Coronary artery (tissue), 2 donors: ENCODE data around the gene ZP1.

ENCODE experiments used
- DNase-seq: peaks from one replicate; pipeline ENCODE4 v3.0.0-alpha.2; 2017; ENCODE audit warnings: low spot score
- H3K27ac ChIP-seq, 2 donors: fragments of 200-600 bp; sonication (generic); one replicate each; pipeline ENCODE4 v1.5.1; 2016 to 2019
- H3K4me3 ChIP-seq: fragments of 200-600 bp; sonication (generic); 2 replicates; pipeline ENCODE4 v1.5.1; 2016; ENCODE audit warnings: mild to moderate bottlenecking, moderate library complexity
- TF ChIP-seq, protein P1 (sequence below): fragments of 200-600 bp; sonication (generic); IDR thresholded peaks from one replicate; pipeline ENCODE4 v1.5.1; 2019; ENCODE audit warnings: antibody characterized with exemption

Gene ZP1

DNA sequence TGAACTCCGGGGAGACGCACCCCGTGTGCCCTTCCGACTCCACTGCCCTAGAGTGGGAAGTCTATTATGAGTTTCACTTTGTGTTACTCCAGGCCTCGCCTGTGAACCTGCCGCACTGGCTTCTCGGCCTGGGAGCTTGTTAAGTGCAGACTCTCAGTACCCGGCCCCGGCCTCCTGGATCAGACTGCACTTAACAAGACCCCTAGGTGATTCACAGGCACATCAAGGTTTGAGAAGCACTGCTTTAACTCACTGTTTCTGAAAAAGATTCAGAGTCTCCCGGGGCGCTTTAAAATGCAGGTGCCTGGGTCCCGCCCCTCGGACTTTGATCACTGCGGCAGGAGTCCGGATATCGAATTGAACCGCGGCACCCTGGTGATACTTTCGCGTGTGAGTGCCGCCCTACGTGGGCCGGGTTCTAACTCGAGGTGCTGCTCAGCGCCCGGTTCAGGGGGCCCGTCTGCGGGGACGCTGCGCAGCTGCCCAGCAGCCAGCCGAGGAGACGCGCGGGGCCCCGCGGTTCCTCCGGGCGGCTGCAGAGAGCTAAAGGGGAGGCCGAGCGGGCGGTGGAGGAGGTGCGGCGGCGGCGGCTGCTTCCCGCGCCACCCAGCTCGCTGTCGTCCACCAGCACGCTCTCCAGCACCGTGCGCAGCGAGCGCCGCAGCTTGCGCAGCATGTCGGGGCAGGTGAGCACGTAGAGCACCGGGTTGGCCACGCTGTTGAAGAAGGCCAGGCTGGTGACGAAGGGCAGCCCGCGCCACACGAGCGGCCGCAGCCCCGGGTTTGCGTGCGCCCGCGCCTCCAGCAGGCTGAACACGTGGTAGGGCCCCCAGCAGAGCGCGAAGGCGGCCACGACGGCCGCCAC lies 15.0 kb upstream of the ZP1 start:
- TF ChIP-seq, protein P1, sequence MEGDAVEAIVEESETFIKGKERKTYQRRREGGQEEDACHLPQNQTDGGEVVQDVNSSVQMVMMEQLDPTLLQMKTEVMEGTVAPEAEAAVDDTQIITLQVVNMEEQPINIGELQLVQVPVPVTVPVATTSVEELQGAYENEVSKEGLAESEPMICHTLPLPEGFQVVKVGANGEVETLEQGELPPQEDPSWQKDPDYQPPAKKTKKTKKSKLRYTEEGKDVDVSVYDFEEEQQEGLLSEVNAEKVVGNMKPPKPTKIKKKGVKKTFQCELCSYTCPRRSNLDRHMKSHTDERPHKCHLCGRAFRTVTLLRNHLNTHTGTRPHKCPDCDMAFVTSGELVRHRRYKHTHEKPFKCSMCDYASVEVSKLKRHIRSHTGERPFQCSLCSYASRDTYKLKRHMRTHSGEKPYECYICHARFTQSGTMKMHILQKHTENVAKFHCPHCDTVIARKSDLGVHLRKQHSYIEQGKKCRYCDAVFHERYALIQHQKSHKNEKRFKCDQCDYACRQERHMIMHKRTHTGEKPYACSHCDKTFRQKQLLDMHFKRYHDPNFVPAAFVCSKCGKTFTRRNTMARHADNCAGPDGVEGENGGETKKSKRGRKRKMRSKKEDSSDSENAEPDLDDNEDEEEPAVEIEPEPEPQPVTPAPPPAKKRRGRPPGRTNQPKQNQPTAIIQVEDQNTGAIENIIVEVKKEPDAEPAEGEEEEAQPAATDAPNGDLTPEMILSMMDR: no peak
- no peak overlapping the region for H3K4me3 ChIP-seq
- no peak overlapping the region for H3K27ac ChIP-seq

DNA sequence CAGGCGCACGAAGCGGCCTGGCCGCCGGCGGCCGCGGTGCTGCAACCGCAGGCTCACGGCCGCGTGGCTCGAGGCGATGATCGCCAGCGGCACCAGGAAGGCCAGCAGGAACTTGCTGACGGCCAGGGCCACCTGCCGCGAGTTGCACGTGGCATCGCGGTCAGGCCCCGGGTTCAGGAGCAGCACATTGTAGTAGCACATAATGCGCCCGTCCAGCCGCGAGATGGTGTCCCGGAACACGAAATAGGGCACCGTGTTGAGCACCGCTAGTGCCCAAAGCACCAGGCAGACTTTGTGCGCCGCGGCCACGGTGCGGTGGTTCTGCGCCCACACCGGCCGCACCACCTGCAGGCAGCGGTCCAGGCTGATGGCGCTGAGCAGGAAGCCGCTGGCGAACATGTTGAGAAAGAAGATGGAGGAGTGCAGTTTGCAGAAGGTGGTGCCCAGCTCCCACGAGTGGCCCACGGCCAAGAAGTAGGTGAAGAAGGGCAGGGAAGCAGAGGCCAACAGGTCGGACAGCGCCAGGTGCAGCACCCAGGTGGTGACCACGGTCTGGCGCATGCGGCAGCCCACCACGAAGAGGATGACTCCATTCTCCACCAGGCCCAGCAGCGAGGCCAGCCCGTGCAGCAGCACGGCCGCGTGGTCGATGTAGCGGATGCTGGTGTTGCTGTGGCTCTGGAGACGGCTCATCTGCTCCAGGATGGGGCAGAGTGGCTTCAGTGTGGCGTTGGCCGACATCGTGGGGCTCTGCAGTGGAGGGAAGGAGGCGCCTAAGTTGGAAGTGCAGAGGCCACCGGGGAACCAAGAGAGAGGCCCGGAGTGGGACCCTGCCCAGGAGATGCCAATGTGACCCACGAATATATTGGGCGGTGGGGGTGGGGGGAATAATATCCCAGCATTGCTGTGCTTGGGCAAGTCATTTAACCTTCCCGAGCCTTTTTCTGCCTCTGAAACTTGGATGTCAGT lies 14.1 kb upstream of the ZP1 start:
- TF ChIP-seq, protein P1: no peak
- H3K4me3 ChIP-seq: no peak overlapping the region
- DNase-seq: no peak
- H3K27ac ChIP-seq: no peak overlapping the region

More for the DNA sequence above, 15.0 kb upstream of the ZP1 start:
- no peak for DNase-seq

DNA sequence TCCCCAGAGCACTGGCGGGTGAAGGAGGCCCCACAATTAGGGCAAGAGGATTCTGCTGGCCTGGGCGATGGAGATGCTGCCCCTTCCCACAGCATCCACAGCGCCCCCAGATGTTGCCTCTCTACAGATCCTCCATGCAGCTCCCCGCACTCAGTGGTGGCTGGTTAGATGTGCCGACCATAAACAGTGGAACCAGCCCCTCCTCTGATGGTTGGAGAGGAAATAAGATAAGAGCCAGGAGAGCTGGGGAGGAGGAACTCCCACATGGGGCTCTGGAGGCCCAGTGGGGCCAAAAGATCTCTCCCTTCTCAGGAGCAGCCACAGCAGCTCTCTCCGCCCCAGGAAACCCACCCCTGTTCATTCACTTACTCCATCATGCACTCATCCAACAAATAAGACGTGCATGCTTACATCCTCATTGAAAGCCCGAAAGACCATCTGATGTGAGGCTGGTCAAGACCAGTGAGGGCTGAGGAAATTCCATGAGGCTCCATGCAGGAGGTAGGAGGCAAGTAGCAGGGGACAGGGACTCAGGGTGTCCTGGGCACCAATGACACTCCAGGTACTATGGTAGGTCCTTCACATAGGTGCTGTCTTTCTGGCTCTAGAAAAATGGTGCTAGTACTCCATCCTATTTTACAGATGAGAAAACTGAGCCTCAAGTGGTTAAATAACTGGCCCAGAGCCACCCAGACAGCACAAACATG lies 13.0 kb upstream of the ZP1 start:
- DNase-seq: no peak
- no peak overlapping the region for H3K27ac ChIP-seq
- TF ChIP-seq, protein P1: no peak
- no peak overlapping the region for H3K4me3 ChIP-seq

DNA sequence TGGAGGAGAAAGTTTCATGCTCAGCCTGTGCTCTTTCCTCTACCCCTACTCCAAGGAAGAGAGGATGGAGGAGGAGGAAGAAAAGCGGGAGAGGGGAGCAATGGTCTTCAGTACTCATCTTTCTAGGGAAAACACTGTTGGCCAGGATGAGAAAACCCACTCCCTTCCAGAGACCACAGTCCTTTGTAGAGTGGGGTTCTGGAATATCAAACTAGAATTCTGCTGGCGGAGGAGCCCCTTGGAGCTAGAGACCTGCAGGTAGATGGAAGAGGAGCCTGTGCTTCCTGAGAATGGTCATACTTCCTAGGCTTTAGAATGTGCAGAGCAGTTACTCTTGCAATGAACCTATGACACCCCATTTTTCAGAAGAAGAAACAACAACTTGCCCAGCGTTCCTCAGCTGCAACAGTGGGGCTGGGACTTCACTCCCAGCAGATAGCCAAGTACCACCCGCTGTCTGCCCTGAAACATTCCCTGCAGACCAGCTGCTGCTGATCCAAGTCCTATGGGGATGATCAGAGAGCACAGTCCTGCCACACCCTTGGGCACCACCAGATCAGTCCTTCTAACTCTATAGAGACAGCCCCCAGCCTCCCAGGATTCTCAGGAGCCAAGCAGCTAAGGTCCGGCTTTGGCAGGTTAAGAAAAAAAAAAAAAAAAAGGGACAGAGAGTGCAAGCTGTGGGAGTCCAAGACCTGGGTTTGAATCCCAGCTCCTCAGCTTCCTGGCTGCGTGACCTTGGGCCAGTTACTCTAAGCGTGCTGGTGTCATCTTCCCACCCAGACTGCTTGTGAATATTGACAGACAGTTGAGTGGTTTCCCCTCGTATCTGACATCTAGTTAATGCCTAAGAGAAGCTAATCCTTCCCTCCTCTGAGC lies 12.3 kb upstream of the ZP1 start:
- no peak overlapping the region for H3K27ac ChIP-seq
- DNase-seq: no peak
- H3K4me3 ChIP-seq: no peak overlapping the region
- TF ChIP-seq, protein P1: no peak

DNA sequence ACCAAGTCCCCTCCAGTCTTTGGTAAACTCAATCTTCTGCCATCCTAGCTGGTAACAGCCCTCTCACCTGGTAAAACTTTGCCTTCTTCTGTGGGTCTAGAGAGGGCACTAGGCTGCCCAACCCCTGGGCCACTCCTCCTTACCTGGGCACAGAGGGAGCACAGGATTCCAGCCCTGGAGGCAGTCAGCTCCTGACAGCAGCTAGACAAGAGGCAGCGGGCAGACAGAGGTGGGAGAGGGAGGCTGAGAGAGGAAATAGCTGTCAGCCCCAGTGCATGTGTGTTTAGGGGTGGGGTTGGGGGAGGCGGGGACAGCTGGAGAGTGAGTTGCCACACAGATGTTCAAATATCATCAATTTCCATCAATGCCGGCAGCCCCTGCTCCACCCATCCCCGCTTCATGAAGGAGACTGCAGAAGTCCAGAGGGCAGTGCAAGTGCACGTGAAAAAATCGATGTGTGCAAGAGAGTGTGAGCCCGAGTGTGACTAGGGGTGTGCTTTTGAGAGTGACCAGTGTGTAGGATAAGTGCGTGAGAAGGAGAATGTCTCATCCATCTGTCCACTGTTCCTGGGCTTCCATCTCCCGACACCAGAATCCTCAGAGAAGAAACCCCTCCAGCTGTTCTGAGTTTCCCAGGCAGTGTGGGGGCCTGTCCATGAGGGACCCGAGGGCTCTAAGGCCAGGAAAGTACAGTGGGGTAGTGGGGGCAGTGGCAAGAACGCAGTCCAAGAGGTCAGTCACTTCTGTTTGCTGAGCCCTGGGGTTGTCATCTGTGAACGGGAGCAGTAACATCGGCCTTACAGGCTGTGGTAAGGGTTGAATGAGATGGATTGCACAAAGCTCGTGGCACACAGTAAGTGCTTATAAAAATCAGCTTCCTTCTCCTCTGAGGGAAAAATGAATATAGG lies 11.4 kb upstream of the ZP1 start, which contains the start of gene PTGDR2:
Gene PTGDR2 (minus strand): TSS at position 225 of the 908 bp plus-strand sequence. CDS start 2,228 bp downstream, outside the sequence.
- H3K4me3 ChIP-seq: no peak within 1 kb of the TSS
- DNase-seq: no peak
- H3K27ac ChIP-seq: no peak within 1 kb of the TSS
- TF ChIP-seq, protein P1: no peak
